Erythroblast (primary cell): ENCODE results near the gene GPR18.

Experiments used
- GATA1 ChIP-seq: IDR thresholded peaks from 2 replicates; pipeline ENCODE4 v1.6.1; 2011; ENCODE audit warnings: low read depth, mild to moderate bottlenecking, control low read depth, low read length, moderate library complexity
- POLR2A ChIP-seq: IDR thresholded peaks from 2 replicates; pipeline ENCODE4 v1.6.1; 2011; ENCODE audit warnings: mild to moderate bottlenecking, low read length

DNA sequence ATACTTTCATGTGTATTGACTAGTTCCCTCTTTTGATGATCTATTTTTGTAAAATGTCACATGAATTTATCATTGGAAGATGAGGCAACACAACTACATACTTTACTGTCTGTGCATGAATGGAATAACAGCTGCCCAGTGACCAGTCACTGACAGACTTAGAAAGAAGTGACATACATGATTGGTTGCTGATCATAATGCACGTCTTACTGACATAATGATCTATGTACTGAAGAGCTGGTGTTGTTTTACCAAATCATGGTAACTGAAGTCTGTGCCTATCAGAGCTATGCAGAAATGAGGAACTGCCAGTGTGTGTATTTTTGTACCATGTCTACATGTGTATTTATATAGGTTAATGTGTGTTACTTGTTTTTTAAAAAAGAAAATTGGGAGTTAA lies 26.5 kb downstream of the GPR18 start:
- TF ChIP-seq POLR2A (no peak), GATA1 (no peak)
